NCI-H2107 treated with DMSO at 0.1 percent for 48 hours (cell line): ENCODE data around the gene DOCK3.
"Not testable (repeated sequence)": the region's sequence is repeated elsewhere in the genome, so short reads cannot be mapped to it uniquely, and the experiment has no call there.

Experiments
- DNase-seq: peaks from one replicate; lab custom pipeline; 2025; ENCODE audit not compliant: unreplicated experiment; lab: John Stamatoyannopoulos, UW

DOCK3 gene

DNA sequence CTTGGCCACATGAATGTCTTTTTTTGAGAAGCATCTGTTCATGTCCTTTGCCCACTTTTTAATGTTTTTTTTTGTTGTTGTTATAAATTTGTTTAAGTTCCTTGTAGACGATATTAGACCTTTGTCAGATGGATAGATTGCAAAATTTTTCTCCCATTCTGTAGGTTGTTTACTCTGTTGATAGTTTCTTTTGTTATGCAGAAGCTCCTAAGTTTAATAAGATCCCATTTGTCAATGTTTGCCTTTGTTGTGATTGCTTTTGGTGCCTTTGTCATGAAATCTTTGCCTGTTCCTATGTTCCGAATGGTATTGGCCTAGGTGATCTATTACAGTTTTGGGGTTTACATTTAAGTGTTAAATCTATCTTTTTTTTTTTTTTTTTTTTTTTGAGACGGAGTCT is 116.2 kb downstream of the DOCK3 start:
- not testable (repeated sequence) for DNase-seq

DNA sequence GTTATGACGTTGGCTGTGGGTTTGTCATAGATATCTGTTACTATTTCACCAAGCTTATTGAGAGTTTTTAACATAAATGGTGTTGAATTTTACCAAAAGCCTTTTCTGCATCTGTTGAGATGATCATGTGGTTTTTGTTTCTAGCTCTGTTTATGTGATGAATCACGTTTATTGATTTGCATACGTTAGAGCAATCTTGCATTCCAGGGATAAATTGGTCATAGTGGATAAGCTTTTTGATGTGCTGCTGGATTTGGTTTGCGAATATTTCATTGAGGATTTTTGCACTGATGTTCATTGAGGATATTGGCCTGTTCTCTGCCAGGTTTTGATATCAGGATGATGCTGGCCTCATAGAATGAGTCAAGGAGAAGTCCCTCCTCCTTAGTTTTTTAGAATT is 117.8 kb downstream of the DOCK3 start:
- DNase-seq, result no peak

DNA sequence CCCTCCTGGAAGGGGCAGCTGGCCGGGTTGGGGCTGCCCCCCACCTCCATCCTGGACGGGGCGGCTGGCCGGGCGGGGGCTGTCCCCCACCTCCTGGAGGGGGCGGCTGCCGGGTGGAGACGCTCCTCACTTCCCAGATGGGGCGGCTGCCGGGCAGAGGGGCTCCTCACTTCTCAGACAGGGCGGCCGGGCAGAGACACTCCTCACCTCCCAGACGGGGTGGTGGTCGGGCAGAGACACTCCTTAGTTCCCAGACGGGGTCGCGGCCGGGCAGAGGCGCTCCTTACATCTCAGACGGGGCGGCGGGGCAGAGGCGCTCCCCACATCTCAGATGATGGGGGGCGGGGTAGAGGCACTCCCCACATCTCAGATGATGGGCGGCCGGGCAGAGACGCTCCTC is 129.1 kb downstream of the DOCK3 start:
- not testable (repeated sequence) for DNase-seq

DNA sequence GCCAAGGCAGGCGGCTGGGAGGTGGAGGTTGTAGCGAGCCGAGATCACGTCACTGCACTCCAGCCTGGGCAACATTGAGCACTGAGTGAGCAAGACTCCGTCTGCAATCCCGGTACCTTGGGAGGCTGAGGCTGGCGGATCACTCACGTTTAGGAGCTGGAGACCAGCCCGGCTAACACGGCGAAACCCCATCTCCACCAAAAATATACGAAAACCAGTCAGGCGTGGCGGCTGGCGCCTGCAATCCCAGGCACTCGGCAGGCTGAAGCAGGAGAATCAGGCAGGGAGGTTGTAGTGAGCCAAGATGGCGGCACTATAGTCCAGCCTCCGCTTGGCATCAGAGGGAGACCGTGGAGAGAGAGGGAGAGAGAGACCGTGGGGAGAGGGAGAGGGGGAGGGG is 129.6 kb downstream of the DOCK3 start:
- not testable (repeated sequence) for DNase-seq

DNA sequence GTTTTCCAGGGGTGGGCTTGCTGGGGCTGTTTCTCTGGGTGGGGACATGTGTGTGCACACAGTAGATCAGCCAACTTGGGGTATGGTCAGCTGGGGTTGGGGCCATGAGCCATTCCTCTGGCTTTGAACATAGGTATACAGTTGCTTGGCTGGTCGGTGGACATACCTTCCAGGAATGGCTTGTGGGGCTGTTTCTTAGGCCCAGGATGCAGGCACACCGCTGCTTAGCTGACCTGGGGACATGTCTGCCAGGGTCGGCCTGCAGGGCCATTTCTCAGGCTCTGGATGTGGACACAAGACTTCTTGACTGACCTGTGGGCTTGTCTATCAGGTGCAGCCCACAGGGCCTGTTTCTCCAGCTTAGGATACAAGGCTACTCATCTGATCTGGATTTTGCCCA is 130.6 kb downstream of the DOCK3 start:
- no peak for DNase-seq

DNA sequence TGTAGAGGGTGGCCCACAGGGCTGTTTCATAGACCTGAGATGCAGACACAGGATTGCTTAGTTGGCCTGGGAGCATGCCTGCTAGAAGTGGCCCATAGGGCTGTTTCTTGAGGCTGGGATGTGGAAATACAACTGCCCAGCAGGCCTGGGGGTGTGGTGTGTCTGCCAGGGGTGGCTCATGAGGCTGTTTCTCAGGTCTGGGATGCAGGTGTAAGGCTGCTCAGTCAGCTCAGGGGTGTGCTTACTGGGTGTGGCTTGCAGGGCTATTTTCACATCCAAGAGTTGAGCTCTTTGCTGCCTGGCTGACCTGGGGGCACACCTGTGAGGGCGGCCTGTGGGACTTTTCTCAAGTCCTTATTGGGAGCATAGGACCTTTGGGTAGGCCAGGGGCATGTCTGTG is 131.3 kb downstream of the DOCK3 start:
- DNase-seq, result no peak

DNA sequence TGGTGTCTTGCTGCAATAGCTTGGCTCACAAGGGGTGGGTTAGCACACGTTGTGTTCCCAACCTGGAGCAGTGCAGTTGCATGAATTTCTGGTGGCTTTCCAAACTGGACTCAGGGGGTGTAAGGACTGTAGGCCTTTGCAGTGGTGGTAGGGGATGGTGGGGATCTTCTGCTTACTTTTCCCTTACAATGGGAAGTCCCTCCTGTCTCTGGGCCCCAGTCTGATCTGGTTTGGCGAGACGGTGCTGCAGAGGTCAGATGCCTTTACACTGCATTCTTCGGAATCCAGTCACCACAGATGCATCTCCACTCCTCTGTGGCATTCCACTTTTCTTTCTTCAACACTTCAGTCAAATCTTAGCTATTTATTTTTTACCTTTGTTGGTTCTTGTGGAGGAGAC is 132.1 kb downstream of the DOCK3 start:
- no peak for DNase-seq

DNA sequence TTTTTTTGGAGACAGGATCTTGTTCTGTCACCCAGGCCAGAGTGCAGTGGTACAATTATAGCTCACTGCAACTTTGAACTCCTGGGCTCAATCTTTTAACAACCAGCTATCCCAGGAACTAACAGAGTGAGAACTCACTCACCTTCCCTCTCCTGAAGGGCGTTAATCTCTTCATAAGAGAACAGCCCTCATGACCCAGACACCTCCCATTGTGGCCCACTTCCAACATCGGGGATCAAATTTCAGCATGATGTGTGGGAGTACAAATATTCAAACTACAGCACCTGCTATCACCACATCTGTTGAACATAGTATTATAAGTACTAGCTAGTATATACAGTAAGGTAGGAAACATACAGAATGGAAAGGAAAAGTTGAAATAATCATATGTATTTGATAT is 132.5 kb downstream of the DOCK3 start:
- no peak for DNase-seq

DNA sequence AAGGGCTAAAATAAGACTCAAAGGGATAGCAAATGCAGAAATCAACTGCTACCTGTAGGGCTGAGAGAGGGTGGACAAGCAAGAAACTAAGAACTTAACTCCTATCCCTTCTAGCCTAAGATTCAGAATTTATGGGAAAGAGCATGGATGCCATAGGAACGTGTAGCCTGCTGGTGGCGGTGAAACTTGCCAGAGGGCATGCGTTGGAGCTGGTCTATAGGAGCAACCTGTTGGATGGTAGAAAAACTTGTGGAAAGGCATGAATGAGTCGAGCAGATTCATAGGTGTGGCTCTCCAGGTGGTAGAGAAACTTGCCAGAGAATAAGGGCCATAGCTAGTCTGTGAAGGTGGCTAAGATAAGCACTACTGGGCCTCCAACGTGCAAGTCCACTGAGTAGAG is 137.2 kb downstream of the DOCK3 start:
- DNase-seq, result no peak

DNA sequence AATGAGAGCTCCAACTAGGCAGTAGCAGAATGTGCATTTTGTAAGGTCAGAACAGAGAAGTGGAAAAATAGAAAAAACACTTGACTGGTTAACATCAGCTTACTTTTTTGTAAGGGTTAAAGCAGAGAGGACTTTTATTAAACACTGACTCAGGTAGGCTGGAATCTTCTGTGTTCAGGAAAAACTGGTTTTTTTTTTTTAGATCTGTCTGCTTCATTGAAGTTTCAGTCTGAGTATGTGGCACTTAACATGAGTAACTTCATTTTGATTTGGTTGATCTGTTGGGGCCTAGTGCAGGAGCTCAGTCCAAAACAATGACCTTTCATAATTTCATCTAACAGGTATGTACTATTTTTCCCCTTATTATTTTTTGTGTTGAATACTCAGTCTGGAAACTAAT is 141.1 kb downstream of the DOCK3 start:
- no peak for DNase-seq

DNA sequence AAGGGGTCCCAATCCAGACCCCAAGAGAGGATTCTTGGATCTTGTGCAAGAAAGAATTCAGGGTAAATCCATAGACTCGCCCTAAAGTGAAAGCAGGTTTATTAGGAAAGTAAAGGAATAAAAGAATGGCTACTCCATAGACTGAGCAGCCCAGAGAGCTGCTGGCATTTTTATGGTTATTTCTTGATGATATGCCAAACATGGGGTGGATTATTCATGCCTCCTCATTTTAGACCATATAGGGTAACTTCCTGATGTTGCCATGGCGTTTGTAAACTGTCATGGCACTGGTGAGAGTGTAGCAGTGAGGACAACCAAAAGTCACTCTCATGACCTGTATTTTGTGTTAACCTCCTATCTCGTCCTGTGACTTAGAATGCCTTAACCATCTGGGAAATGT is 142.2 kb downstream of the DOCK3 start:
- DNase-seq, result no peak

DNA sequence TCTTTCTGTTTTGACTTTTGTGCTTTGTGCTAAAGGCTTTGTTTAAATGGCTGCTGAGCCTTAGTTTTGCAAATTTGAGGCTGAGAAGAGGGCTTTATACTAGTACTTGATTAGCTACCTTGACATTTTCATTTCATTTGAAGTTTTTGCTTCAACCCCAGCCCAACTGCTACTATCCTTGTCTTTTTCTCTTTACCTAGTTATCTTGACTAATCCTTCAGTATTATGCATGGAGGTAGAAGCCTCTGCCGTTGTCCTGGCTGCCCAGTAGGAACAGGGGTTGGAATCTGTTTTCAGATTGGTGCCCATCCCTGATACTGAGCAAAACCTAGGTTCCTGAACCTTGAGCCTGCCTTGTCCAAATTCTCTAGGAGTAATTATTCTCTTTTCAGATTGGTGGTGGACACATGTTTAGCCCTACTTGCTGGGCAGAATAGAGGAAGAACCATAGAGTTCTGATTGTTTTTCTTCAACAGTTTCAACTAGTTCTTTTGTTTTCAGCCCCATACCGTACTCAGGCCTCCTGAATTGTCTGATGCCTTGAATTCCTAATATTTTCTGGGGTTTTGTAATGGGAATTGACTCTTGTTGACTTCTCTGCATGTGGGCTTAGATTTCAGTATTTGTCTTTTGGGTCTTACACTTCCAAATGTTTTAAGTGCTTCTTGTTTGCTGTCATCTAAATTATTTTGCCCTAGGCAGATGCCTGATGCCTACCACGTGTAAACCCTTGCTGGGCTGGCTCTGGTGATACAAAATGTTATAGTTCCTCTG is 143.2 kb downstream of the DOCK3 start:
- DNase-seq, result no peak

DNA sequence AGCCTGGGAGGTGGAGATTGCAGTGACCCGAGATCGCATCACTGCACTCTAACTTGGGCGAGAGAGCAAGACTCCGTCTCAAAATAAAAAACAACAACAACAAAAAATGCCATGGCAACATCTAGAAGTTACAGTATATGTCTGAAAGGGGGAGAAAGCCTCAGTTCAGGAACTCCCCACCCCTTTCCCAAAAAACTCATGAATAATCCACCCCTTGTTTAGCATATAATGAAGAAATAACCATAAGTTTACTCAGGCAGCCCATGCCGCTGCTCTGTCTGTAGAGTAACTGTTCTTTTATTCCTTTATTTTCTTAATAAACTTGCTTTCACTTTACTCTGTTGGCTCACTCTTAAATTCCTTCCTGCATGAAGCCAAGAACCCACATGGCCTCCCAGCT is 145.2 kb downstream of the DOCK3 start:
- no peak for DNase-seq

DNA sequence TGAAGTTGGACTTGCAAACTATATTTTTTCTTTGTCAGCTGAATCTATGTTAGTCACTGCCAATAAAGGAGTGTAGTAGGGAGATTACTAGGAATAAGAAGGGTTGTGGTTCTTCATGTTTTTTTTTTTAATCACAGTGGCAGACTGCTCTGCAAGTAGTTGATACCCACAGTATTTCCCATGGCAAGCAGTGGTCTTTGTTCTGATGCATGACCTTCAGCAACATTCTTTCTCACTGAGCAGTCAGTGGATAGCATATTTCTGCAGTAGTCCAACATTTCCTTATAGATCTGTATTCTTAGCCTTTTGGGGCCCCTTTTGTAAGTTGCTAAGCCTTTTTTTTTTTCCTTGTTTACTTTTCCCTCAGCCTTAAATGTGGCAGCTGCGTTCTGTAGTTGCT is 151.1 kb downstream of the DOCK3 start:
- DNase-seq, result no peak

DNA sequence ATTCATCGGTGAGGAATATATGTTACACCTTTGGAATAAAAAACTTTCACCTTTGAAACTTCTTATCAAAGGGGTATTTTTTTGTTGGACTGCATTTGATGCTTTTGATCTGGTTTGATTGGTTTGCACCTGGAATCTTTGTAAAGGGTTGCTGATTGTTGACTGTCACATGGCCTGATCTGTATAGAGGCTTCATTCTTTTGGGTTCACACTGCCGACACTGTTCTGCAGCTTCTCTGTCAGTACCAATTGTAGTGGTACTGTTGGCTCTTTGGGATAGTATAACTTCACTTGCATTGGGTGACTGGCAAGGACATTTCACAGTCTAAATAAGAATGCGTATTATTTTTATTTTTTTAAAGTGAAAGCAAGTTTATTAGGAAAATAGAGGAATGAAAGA is 155.7 kb downstream of the DOCK3 start:
- DNase-seq, result no peak

DNA sequence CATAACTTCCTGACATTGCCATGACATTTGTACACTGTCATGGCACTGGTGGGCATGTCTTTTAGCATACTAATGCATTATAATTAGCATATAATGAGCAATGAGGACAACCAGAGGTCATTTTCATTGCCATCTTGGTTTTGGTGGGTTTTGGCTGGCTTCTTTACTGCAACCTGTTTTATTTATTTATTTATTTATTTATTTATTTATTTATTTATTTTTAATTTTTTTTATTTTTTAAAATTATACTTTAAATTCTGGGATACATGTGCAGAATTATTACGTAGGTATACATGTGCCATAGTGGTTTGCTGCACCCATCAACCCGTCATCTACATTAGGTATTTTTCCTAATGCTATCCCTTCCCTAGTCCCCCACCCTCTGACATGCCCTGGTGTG is 156.3 kb downstream of the DOCK3 start:
- not testable (repeated sequence) for DNase-seq

DNA sequence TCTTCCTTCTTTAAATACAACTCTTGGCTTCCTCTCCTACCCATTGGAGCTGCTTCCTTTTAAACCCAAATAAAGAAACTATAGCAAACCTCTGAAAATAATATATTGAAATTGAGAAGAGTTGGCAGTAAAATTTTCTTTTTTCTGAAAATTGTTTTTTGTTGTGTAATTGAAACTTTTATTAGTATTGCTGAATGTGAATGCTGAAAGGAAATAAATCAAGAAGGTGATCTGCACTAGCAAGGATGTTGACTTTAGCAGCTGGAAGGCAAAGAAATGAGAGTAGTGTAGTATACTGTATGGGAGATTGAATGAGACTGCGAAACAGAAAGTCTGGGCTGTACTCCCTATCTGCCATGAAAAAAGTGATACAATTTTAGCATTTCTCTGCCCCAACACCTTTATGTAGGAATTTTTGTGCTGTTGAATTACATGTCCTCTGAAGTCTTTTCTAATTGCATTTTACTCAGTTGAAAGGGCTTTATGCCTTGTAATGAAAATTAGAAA is 166.3 kb downstream of the DOCK3 start:
- no peak for DNase-seq

DNA sequence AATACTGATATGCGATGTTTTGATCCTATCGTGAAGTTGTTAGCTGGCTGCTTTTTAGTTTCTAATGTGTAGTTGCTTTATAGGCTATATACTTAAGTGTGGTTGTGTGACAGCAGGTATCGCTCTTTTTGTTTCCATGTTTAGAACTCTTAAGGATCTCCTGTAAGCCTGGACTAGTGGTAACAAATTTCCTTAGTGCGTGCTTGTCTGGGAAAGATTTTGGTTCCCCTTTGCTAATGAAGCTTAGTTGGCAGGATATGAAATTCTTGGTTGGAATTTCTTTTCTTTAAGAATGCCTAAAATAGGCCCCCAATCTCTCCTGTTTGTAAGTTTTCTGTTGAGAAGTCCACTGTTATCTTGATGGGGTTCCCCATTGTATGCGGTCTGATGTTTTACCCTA is 173.6 kb downstream of the DOCK3 start:
- no peak for DNase-seq

DNA sequence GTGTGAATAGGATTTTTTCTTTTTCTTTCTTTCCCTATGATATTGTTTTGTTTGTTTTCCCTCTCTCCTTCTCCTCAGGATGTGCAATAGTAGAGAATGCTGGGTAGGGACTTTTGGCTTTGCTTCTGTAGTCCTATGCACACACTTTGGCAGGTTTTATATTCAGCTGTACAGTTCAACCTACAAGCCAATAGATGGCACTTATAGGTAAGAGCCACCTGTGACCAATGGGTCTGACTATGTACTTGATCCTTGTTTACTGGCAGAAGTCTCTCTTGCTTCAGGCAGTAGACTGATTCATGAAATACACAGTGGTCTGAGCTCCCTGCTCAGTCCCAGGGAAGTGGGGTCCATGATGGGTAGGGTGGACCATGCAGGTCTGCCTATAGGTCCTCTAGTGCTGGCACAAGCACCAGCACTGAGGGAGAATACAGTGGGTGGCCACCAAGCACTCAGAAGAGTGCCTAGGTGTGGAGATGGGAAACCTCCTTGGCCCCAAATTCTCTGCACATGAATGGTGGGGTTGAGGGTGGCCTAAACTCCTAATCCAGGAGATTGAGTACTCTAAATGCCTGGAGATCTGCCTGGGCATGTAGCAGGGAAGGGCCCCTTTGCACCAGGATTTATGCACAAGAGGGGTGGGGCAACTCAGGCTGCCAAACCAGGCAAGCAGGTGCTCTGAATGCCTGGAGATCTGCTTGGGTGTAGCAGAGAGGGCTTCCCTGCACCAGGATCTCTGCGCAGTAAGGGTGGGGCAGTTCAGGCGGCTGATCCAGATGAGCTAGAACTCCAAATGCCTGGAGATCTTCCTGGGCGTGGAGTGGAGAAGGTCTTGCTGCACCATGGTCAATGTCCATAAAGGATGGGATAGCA is 176.1 kb downstream of the DOCK3 start:
- DNase-seq, result no peak

DNA sequence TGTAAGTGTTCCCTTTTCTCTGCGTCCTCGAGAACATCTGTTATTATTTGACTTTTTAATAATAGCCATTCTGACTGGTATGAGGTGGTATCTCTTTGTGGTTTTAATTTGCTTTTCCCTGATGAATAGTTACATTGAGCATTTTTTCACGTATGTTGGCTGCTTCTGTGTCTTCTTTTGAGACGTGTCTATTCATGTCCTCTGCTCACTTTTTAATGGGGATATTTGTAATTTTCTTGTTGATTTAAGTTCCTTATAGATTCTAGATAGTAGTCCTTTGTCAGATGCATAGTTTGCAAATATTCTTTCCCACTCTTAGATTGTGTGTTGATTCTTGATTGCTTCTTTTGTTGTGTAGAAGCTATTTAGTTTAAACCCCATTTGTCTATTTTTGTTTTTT is 179.2 kb downstream of the DOCK3 start:
- DNase-seq, result no peak

DNA sequence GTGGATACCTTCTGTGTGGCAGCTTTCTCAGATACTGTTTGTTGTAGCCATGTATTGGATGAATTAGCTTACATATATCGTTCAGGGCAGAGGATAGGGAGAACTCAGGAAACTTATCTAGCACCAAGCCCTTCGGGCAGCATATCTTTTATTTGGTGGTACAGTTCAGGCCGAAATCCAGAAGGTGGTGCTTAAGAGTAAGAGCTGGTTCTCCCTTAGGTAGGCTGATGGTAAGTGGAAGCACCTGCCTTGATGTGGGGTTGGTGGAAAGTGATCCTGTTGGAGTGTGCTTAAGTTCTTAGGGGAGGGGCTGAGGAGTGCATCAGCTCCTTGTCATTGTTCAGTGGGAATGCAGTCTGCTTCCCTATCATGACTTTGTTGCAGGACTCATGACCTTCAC is 187.5 kb downstream of the DOCK3 start:
- DNase-seq, result no peak
